ENCODE results near the gene COL4A1.

DNA sequence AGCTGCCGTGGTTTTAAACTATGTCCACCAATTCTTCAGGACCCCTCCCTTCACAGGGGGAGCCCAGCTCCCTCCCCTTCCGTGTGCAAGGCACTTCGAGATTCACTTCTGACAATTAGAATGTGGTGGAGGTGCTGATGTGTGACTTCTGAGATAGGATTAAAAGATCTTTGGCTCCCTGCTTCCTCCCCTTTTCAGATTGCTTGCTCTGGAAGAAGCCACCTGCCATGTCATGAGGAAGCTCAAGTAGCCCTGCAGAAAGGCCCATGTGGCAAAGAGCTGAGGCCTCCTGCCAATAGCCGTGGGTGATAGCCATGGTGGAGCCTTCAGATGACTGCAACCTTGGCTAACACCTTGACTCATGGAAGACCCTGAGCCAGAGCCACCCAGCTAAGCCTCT is 204.9 kb downstream of the COL4A1 start:
- TF ChIP-seq, protein P1, sequence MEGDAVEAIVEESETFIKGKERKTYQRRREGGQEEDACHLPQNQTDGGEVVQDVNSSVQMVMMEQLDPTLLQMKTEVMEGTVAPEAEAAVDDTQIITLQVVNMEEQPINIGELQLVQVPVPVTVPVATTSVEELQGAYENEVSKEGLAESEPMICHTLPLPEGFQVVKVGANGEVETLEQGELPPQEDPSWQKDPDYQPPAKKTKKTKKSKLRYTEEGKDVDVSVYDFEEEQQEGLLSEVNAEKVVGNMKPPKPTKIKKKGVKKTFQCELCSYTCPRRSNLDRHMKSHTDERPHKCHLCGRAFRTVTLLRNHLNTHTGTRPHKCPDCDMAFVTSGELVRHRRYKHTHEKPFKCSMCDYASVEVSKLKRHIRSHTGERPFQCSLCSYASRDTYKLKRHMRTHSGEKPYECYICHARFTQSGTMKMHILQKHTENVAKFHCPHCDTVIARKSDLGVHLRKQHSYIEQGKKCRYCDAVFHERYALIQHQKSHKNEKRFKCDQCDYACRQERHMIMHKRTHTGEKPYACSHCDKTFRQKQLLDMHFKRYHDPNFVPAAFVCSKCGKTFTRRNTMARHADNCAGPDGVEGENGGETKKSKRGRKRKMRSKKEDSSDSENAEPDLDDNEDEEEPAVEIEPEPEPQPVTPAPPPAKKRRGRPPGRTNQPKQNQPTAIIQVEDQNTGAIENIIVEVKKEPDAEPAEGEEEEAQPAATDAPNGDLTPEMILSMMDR (IDR thresholded peaks at IDR 0.05; ENCODE audit: insufficient read depth, low read depth, low read length), result no peak
- TF ChIP-seq EZH2 (IDR thresholded peaks at IDR 0.05; ENCODE audit: insufficient read depth, low read length), result no peak
